Activated CD4-positive, alpha-beta T cell treated with anti-CD3 and anti-CD28 coated beads, Interleukin-2, amount 50 U/mL, for 24 hours (primary cell): ENCODE data around the gene SATB2.

Experiments
- DNase-seq, 2 donors: peaks; one replicate each; pipeline ENCODE4 v3.0.0-alpha.2; 2020; ENCODE audit warnings: low read depth in 1 of 2, low spot score in 1 of 2

Gene SATB2

GRCh38 chr2:199465988-199466691 is 8.4 kb upstream of the SATB2 start:
- DNase-seq: no peak

GRCh38 chr2:199465390-199465789 is 7.7 kb upstream of the SATB2 start:
- no peak for DNase-seq

- DNase-seq: no peak
These were observed 7.0 kb upstream of the SATB2 start for GRCh38 chr2:199464606-199465352.

- DNase-seq: no peak
These were observed 6.2 kb upstream of the SATB2 start for GRCh38 chr2:199463708-199464605.

GRCh38 chr2:199462956-199463692 is 5.4 kb upstream of the SATB2 start:
- DNase-seq: no peak

DNA sequence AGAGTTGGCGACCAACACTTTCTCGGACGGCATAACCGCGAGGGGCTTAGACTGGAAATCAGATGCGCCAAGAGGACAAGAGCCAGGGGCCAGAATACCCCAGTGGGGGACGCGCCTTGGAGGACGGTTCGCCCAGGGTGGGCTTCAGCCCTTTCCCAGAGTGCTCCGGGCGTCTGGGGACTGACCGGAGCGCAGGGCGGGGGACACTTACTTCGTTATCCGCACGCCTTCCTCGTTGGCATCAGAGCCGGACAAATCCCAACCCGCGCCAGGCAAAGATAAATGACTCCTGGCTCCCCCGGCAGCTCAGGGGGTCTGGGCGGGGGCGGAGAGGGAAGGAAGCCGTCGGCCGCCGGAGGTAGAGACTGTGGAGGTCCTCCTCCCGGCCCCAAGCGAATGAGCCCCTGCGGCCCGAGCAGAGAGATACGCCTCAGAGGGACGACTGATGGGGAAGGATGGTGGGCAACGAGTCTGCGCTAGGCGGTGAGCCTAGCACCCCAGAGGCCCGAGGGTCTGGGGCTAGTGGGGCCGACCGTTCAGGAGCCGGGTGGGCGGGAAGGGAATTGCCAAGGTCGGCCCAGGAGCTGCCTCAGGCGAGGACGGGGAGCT is 4.7 kb upstream of the SATB2 start:
- DNase-seq: no peak

GRCh38 chr2:199461711-199462346 is 4.1 kb upstream of the SATB2 start:
- DNase-seq: no peak

DNA sequence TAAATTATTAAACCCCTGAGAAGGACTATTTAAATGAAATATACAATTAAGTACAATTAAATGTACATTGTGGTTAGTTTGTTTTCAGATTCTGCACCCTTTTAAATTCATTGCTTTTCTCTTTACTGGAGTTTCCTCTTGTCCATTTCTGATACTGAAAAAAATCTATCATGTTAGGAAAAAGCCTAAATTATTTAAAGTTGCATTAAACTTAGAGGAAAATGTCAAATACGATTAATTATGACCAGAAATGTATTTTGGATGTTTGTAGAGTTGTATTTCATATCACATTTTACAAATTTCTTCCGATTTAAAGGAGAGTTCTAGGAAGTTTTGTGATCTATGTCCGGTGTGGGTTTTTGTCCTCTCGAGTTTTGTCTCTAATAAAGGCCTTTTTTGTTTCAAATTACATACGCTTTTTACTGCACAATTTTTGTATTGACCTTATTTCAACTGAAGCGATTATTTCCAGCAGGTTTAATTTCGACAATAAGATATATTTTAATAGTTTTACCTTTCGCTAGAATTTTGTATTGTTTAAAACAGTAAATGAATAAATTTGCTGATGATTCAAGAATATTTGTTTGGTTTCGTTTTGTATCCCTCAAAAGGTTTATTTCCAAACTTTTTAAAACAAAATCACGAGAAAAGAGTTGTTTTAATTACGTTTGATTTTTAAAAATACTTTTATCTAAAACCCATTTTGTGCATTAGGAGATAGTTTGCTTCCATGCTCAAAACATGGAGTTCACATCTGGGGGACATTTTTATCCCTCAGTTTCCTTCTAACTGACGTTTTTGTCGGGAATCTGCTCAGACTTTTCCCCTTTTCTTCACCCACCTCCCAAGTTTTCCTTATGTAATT is 3.3 kb upstream of the SATB2 start:
- no peak for DNase-seq

- no peak for DNase-seq
These were observed 2.4 kb upstream of the SATB2 start for GRCh38 chr2:199460101-199460671.

DNA sequence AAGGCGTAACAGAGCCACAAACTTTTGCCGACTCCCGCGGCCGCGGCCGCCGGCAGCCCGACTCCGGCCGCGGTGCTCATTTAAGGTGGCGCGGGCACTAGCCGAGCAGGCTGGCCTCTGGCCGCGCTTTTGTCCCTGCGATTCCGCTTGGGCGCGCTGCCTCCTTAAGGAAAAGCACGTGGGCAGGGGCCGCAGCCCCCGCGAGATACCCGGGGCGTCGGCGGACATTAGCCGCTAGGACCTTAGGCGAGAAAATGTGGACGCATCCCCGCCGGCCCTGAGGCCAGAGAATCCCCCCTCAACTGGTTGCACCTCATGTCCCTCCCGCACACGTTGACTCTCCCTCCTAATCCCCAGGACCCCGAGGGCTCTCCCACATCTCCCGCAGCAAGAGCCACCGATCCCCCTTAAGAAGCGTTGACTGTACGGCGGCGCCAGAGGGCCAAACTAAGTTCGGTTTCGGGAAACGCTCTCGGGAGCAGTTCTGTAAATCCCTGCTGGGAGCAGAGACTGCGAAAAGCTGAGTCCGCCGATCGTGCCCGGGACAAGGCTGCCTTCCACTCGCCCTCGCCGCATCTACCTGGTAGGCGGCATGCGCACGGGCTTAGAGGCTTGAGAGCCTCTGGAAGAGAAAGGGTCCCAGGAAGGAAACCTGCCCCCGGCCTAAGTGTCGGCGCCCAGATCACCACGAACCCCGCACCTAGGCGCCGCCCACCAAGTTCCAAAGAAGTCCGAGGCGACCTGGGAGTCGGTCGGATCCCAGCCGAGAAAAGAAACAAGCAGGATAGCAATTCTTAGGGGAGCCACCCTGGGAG is 1.8 kb upstream of the SATB2 start:
- peak in 1 of 2 donors; percentile 58 for DNase-seq

DNA sequence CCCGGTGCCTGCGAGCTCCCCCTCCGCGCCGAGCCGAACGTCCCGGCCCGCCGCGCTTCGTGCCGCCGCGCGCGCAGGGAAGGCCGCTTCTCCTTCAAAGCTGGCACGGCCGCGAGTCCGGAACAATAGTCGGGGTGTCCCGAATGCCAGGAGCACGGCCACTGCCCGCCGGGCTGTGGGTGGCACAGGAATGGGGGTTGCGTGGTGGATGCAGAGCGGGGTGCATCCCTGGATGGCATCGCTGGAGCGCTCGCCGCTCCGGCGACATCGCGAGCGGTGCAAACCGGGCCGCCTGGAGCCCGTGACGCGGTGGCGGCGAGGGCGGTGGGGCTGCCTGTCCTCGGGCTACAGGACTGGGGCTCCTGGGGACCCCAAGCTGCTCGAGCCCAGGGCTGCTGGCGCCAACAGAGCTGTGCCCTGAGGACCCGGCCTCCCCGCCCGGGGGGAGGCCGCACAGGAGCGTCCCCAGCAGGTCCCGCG is 1.1 kb upstream of the SATB2 start:
- no peak for DNase-seq

- no peak for DNase-seq
These were observed 468 bp upstream of the SATB2 start for GRCh38 chr2:199458009-199458805.

DNA sequence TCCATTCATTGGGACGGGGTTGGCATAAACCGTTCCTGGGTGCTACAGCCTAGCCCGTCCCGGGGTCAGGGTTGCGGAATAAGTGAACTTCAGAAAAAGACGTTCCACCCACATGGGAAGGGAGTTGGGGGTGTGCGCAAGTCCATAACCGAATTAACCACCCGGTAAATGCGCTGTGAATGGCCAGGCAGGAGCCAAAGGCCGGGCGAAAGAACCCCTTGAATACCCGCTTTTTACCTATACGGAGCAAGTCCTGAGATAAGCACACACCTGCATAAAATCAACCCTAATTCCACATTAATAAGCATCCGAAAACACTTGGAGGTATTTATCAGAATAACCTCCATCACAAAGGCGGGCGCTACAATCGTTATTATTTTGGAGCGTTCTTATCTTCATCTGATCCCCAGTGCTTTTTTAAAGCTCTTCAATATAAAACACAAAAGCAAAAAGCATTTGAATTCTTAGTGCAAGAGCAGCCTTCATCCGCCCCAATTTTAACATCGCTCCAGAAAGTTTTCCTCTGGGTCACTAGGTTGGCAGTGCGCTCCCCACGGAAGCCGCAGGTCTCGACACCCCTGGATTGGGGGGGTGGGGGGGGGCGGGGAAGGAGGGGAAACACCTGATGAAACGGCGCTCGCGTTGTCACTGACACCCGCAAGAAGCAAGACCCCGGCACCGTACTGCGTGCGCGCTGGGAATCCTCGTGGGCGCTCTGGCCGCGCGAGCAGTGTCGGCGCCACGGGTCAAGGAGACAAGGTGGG is 1.2 kb downstream of the SATB2 start:
- DNase-seq: no peak

DNA sequence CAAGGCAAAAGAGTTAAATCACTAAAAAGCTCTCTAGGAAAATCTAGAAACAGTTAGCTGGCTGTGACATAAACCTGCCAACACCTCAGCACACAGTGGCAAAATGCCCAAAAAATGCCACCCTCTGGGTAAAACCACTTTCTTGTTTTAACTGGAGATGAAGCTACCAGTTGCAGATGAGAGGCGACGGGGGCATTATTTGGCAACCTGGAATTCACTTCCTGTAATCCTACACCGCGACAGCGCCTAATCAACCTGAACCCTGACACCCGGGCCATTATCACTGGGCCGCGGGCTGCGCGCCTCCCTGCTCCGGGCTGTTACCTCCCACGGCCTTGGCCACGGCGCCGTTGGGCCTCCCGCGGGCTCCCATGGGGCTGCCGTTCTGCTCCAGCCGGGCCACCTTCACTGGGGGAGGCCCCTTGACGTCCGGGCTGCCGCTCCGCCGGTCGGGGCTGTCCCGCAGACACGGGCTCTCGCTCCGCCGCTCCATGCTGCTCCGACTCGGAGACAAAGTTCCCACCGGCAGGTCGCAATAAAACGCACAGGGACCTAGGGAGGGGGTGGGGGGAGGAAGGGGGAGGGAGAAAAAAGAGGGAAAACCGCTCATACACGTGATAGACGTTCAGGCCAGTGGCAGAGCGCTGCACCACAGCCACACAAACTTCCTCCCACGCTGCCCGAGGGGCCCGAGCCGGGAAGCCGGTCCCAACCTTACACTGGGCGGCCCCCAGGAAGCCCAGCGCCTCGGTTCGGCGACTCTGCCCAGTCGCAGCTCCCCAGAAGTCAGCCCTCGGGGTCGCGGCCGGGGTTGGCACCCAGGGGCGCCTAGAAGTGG is 2.0 kb downstream of the SATB2 start:
- DNase-seq: no peak

DNA sequence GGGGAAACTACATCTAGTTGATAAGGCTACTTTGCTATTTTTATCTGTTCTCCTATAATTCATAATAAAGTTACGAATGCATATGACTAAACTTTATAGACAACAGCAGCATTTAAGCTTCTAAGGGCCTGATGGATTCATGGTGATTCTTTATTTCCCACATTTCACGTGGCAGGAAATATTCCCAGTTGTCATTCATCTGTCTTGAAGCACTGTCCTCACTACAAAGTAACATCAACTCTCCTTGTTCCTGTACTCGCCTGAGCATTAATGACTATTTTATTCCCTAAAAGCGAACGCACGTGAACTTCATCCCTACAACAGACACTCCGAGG is 2.6 kb downstream of the SATB2 start:
- no peak for DNase-seq

- no peak for DNase-seq
These were observed 4.8 kb downstream of the SATB2 start for GRCh38 chr2:199452991-199453379.
